ENCODE data around the gene CYTH1.

The CYTH1 gene

DNA sequence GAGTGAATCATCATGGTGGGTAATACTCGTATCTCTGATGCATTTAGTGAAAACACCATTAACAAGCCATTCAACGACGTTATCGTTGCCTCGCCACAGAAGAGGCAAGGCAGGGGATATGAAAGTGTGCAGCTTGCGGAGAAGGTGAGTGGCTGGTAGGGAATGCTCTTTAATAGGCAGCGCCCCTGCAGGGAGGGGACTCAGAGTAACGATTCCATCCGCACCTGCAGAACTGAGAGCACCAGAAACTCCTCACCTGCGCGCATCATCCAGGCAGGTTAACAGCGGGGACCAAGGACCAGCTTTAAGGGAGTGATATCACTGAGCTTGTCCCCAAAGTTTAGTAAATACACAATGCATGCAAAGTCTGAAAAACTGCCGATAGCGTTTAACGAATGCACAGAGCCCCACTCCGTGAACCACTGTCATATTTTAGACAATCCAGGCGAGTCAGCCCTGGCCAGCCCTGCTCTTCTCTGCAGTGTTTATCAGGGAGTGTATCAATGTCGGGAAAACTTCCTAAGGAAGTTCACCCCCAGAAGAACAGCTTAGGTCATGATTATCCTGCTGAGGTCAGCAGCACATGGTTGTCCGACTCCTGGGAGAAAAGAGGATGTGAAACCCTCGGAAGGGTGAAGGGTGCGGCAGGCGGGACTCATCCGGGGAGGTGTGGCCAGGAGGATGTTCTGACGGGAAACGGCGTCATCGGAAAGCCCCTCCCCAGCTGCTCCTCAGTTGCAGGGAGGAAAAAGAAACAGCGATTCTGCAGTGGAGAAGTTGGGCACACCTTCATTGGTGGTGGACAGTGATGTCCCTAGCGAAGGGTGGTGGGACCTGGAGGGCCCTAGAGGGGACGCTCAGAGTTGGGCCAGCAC lies 136.4 kb downstream of the CYTH1 start:
- no peak for DNase-seq (ENCODE audit: low spot score)

DNA sequence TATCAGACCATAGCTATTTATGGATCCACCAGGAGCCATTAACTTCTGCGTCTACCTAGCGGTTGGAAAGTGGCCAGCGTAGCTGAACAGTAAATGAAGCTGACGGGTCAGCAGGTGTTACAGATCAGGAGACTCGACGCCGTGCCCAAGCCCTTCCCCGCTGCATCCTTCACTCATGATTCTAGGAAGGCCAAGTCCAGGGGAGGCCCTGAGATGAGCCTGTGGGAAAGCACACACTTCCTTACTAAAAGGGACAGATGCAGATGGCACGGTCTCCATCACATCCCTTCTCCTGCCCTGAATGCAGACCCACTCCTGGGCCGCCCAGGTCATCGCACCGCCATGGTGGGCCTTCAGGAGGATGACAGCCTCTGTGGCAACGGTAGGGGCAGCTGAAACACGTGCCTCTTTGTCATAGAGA lies 137.1 kb downstream of the CYTH1 start:
- no peak for DNase-seq (ENCODE audit: low spot score)

GRCh38 chr17:78644224-78644623 lies 137.8 kb downstream of the CYTH1 start:
- DNase-seq (ENCODE audit: low spot score), result no peak

GRCh38 chr17:78643326-78643725 lies 138.7 kb downstream of the CYTH1 start:
- DNase-seq (ENCODE audit: low spot score), result no peak

DNA sequence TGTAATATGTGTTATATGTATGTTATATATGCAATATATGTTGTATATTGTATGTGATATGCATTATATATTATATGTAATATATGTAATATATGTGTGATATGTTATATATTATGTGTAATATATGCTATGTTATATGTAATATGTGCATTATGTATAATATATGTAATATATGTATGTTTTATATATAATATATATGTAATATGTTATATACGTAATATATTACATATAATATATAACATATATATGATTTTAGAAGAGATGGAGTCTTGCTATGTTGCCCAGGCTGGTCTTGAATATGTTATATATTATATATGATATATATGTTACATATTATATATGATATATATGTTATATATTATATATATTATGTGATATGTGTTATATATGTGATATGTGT lies 139.4 kb downstream of the CYTH1 start:
- no peak for DNase-seq (ENCODE audit: low spot score)

- DNase-seq (ENCODE audit: low spot score), result no peak
Observed at GRCh38 chr17:78641666-78642065, 140.4 kb downstream of the CYTH1 start.

DNA sequence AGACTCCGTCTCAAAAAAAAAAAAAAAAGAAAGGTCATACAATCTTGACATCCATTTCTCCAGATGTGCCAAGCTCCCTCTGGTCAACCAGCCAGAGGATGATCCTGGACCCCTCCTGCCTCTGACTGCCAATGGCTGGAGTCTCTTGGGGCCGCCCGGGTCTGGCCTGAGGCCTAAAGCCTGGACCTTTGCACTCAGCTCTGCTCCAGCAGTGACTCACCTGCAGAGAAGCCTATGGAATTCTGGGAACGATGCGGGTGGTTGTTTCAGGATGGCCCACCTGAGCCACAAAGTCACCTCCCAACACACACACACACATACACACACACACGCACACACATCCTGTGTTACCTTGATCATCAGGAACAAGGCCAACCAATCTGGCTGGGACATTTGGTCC lies 140.8 kb downstream of the CYTH1 start:
- no peak for DNase-seq (ENCODE audit: low spot score)

- no peak for DNase-seq (ENCODE audit: low spot score)
Observed at GRCh38 chr17:78640700-78641099, 141.4 kb downstream of the CYTH1 start.

- DNase-seq (ENCODE audit: low spot score), result no peak
Observed at GRCh38 chr17:78637643-78638420, 144.2 kb downstream of the CYTH1 start.

DNA sequence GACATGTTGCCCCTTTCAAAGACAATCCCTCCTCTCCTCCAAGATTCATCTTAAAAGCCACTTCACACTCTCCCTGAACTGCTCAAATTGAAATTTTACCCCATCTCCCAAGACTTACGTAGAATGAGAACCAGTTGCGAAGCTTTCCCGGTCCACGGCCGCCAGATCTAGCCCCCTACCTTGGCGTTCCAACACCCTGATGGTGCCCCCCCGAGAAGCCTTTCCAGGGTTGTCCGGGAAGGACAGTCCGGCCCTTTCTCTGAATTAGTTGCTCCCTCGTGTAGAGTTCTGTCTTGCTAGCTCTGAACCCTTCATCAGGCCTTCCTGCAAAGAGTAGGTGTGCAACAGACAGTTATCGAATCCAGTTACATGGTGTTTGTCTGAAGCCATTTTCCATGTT lies 144.9 kb downstream of the CYTH1 start:
- no peak for DNase-seq (ENCODE audit: low spot score)

- DNase-seq (ENCODE audit: low spot score), result no peak
Observed at GRCh38 chr17:78634154-78634553, 147.9 kb downstream of the CYTH1 start.

DNA sequence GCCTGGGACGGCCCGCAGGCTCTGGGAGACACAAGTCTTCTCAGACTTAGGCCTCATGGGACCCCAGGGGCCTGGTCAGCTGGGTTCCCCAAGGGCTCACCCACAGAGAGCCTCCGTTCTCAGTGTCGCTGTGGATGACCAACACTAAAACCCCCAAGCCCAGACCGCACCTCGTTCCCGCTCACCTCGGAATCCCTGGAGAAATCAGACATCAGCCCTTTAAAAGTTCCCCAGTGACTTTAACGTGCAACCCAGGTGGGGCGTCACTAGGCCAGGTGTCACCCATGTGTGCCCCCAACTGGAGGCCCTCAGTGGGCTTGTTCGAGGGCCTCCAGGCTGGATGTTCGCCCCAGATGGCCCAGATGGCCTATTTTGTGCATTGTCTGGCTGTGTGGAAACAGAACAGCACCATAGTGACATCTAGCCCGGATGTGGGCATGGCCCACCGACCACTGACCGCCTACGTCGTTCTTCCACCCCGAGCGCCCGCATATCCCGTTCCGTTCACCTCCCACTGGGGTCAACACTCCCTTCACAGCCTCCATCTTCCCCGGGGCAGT lies 152.6 kb downstream of the CYTH1 start:
- no peak for DNase-seq (ENCODE audit: low spot score)

GRCh38 chr17:78628547-78629435 lies 153.3 kb downstream of the CYTH1 start:
- DNase-seq (ENCODE audit: low spot score), result no peak

DNA sequence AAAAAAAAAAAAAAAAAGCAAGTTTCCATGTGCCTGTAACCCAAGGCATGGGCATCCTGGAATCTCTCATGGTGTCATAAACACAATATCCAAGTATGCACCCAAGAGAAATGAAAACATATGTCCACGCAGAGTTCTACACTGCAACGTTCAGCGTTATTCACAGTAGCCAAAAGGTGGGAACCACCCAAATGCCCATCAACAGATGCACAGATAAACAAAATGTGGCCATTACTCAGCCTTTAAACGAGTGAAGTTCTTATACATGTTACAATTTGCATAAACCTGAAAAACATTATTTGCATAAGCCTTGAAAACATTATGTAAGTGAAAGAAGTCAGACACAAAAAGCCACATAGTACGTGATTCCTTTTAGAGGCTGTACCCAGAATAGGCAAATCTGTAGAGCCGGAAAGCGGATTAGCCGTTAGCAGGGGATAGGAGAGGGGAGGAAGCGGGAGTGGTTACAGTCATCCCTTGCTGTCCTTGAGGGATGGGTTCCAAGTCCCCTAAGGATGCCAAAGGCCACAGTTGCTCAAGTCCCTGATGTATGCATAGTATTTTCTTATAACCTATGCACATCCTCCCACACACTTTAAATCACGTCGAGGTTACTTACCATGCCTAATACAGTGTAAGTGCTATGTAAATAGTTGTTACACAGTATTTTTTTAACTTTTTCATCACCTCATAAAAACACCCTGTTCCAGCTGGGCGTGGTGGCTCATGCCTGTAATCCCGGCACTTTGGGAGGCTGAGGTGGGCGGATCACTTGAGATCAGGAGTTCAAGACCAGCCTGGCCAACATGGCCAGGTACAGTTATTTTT lies 157.5 kb downstream of the CYTH1 start:
- DNase-seq (ENCODE audit: low spot score), result no peak

All from hematopoietic multipotent progenitor cell treated with erythropoietin and hydrocortisone succinate and interleukin-3 and kit ligand, for 15 days (in vitro differentiated cells).